GM19193 (cell line): Measurements from ENCODE around the gene JHY.

ENCODE experiments used
- POLR2A ChIP-seq: IDR thresholded peaks from 4 replicates; pipeline ENCODE4 v1.6.1; 2011; ENCODE audit not compliant: insufficient read depth, insufficient read length; ENCODE audit errors: extremely low read depth

Gene JHY

DNA sequence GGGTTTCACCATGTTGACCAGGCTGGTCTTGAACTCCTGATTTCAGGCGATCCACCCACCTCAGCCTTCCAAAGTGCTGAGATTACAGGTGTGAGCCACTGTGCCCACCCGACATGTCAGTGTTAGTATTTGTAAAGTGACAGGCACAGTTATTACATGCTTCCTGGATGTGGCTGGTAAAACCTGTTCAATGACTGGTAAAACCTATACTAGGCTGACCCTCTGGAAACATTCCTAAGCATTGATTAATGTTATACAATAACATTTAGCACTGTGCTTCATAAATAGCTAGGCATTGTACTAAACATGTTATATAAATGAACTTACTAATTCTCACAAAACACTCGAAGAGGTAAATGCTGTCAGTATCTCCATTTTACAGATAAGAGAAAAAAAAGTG, 20.9 kb upstream of the JHY start:
- no peak for TF ChIP-seq POLR2A

DNA sequence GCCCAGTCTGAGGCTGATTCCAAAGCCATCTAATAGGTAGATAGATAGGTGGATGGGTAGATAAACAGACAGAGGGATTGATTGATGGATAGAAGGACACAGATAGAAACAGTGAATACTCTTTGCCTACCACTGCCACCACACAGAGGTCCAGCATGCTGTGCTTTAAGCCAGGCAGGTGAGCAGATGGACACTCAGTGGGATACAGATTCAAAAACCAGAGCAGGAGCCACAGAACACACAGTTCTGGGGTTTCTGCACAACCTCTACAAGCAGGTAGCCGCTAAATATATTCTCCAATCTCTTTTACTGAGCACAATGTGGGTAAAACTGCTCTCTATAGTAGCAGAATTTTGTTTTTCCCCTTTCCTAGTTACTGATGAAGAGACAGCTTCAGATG, 20.5 kb upstream of the JHY start:
- TF ChIP-seq POLR2A, result no peak

- no peak for TF ChIP-seq POLR2A
Measured at GRCh38 chr11:122863704-122864326, 18.7 kb upstream of the JHY start.

DNA sequence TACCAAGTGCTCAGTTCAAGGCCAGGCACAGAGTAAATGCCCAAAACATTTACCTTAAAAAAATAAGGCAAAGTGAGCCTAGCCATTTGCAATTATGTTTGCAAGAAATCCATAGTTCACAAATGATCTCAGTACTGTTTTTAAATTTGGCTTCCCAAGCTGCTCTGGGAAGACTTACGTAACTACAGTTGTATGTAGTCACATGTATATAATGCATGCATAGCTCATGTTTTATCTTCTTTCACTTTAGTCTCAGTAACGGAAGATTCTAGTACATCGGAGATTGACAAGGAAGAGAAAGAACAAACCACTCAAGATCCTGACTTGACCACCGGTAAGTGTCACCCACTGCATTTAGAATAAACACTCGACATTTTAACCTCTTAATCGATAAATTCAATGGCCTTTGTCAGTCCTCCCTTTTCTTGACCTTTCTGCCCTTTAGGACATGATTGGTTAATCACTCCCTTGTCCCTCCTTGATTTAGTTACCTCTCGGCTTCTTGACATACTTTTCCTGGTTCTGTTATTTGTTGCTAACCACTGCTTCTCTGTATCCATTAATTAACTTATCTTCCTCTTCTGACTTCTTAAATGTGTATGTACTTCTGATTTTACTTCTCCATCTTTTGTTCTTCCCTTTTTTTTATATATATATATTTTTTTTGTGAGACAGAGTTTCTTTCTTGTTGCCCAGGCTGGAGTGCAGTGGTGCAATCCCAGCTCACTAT, 18.0 kb upstream of the JHY start:
- no peak for TF ChIP-seq POLR2A

DNA sequence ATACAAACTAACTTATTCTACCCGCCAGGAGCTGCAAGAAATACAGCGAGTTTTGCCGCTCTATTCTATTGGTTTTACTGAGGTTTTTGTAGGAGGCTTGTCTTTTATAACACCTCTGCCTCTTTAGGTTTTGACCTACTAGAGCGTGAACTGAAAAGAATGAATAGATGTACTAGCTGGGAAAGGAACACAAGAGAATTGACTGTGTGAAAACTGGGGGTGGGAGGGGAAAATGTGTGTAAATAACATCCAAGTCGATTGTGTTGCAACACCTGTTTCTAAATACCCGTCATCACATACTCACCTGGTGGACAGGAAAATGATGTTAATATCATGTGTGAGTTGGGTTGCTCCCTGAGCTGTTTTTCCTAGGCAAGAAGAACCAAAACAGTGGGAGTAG, 12.9 kb upstream of the JHY start:
- no peak for TF ChIP-seq POLR2A

DNA sequence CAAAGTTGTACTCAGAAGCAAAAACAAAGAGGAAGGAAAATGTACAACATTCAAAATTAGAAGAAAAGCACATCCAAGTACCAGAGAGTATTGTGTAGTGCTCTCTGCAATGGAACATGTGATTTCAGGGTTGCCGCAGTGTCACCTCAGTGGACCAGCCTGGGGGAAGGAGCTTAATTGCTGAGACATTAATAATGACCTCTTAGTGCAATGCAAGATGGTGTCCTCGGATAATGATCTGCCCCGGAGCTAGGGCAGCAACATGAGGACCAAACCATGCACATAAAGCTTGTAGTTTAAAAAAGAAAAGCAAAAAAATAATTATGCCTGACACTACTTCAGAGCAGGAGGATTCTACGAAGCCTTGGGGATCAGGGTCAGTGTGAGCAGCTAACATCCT, 11.3 kb upstream of the JHY start:
- TF ChIP-seq POLR2A, result no peak

GRCh38 chr11:122872046-122872445, 10.5 kb upstream of the JHY start:
- no peak for TF ChIP-seq POLR2A

DNA sequence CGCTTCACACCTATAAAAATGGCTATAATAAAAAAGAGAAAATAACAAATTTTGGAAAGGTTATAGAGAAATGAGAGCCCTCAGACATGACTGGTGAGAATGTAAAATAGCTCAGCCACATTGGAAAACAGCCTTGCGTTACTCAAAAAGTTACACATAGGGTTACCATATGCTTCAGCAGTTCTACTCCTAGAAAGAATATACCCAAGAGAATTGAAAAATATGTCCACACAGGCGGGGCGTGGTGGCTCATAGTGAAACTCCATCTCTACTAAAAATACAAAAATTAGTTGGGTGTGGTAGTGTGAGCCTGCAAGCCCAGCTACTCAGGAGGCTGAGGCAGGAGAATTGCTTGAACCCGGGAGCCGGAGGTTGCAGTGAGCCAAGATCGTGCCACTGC, 7.6 kb upstream of the JHY start:
- TF ChIP-seq POLR2A, result no peak

GRCh38 chr11:122877732-122878131, 4.8 kb upstream of the JHY start:
- no peak for TF ChIP-seq POLR2A

- TF ChIP-seq POLR2A, result no peak
Measured at GRCh38 chr11:122879785-122880184, 2.8 kb upstream of the JHY start.

DNA sequence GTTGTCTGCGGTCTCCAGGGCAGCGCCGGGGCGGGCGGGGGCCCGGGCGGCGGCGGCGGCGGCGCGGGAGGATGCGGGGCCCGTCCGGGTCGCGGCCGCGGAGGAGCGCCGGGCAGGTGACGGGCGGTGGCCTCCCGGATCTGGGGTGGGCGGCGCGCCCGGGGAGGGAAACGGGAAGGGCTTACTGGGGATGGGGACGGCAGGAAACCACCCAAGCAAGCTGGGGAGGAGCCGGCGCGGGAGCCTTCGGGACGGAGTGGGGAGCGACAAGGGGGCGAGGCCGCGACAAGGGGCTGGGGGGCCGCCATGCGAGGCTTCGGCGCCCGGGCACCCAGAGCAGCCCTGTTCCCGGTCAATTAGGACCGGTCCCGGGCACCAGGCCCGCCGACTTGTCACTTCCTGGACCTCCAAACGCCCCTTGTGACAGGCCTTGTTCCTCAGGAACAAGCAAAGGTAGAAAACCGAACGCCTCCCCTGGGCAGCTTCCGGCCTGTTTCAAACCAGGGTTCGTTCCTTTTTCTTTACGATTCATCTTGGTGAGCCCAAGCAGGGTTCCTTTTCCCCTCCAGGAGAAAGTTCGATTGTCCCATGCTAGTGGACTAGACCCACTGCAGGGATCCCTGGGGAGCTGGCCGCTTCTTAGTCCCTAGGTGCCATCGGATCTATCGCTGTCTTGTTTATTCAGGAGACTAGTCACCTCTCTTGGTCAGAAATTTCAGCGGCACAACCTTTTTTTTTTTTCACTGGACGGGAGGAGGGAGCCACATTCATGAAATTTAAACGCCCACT, 492 bp downstream of the JHY start:
- peak; percentile 53 for TF ChIP-seq POLR2A

DNA sequence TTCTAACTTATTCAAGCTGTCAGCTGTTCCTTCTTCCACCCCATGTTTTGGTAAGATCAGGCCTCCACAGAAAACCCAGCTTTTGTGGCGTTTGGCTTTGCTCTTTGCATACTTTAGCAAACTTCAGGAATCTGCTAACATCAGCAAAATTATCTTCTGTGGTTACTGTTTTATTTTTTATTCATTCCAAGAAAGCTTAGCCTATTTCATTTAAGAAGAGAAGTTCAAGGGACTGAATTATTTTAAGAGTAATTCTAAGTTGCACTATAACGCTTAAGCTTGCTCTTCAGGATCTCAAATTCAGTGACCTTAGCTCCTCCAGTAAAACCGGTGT, 1.1 kb downstream of the JHY start:
- no peak for TF ChIP-seq POLR2A

GRCh38 chr11:122888162-122888561, 5.6 kb downstream of the JHY start:
- no peak for TF ChIP-seq POLR2A

DNA sequence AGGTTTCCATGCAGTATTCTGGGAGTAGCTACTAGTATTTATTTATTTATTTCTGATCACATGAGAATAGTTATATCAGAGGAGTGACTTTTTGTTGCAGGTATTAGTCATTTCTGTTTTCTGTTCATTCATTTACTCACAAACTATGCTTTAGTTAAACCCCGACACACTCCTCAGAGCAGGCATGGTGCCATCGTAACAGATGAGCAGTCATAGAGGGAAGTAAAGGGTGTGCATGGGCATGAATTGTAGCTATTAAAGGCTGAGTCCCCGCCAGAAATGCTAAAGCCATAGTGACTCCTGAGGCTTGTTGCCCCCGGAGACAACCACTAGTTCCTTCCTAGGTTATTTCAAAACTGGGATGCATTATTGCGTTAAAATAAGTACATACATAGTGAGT, 10.6 kb downstream of the JHY start:
- no peak for TF ChIP-seq POLR2A

GRCh38 chr11:122895563-122895962, 13.0 kb downstream of the JHY start:
- no peak for TF ChIP-seq POLR2A

- TF ChIP-seq POLR2A, result no peak
Measured at GRCh38 chr11:122897606-122898210, 15.1 kb downstream of the JHY start.

- no peak for TF ChIP-seq POLR2A
Measured at GRCh38 chr11:122898799-122899198, 16.2 kb downstream of the JHY start.
